ENCODE measurements around the gene HEATR3. TPM values are rescaled to one million over a fixed set of nuclear protein-coding genes. Genes with fewer than 3 reads are reported as not detected.

HEATR3 gene
- total RNA-seq, 1 experiment from 2014 or later: 24.1 TPM

GRCh38 chr16:50152807-50153595 lies 87.2 kb downstream of the HEATR3 start, which contains the start of gene TENT4B:
Gene TENT4B, plus strand, starts transcription at chr16:50153306. Its CDS starts 316 bp downstream, at chr16:50153622.
- DNase-seq (ENCODE audit: low read depth): peak; percentile 77

- DNase-seq (ENCODE audit: low read depth): peak; percentile 37
Observed at GRCh38 chr16:50153596-50154419, 88.0 kb downstream of the HEATR3 start.

GRCh38 chr16:50154420-50154950 lies 88.7 kb downstream of the HEATR3 start:
- peak; percentile 32 for DNase-seq (ENCODE audit: low read depth)

GRCh38 chr16:50155925-50156324 lies 90.2 kb downstream of the HEATR3 start:
- DNase-seq (ENCODE audit: low read depth): no peak

Other genes with a start within 250 kb of the HEATR3 start
- 0.02 and 0.20 TPM in 2 replicates for gene ZNF423, start 209.9 kb upstream of the HEATR3 start, total RNA-seq (2014; rRNA removed; shearing (Covaris generic))
- gene CNEP1R1, start 40.7 kb upstream of the HEATR3 start, total RNA-seq (2014; rRNA removed; shearing (Covaris generic)): 39.5 and 43.4 TPM in 2 replicates
- gene TENT4B, start 87.3 kb downstream of the HEATR3 start, total RNA-seq (2014; rRNA removed; shearing (Covaris generic)): 7.0 and 10.6 TPM in 2 replicates
- gene ADCY7, start 200.6 kb downstream of the HEATR3 start, total RNA-seq (2014; rRNA removed; shearing (Covaris generic)): 10.5 and 17.4 TPM in 2 replicates

Data from M059J (cell line).